ENCODE data around the gene ID3.
"Not testable (repeated sequence)": the region's sequence is repeated elsewhere in the genome, so short reads cannot be mapped to it uniquely, and the experiment has no call there.

ID3 gene

GRCh38 chr1:23546897-23547584 lies 12.3 kb downstream of the ID3 start:
- DNase-seq: no peak

- no peak for DNase-seq
These were observed 13.4 kb downstream of the ID3 start for GRCh38 chr1:23545851-23546250.

- peak; percentile 34 for DNase-seq
These were observed 14.6 kb downstream of the ID3 start for GRCh38 chr1:23544444-23545389.

- DNase-seq: no peak
These were observed 15.4 kb downstream of the ID3 start for GRCh38 chr1:23543707-23544443.

- DNase-seq: not testable (repeated sequence)
These were observed 16.4 kb downstream of the ID3 start for GRCh38 chr1:23542940-23543339.

- DNase-seq: peak; percentile 87
These were observed 19.5 kb downstream of the ID3 start for GRCh38 chr1:23539698-23540266.

- DNase-seq: no peak
These were observed 21.9 kb downstream of the ID3 start for GRCh38 chr1:23537296-23537973.

- no peak for DNase-seq
These were observed 25.9 kb downstream of the ID3 start for GRCh38 chr1:23533246-23534023.

GRCh38 chr1:23531562-23532094 lies 27.7 kb downstream of the ID3 start:
- DNase-seq: no peak

GRCh38 chr1:23530747-23531561 lies 28.3 kb downstream of the ID3 start, which contains the start of gene E2F2:
TSS of gene E2F2 (minus strand) at chr1:23531233. CDS start at chr1:23530793, 440 bp downstream.
- peak; percentile 87 for DNase-seq

- DNase-seq: no peak
These were observed 29.1 kb downstream of the ID3 start for GRCh38 chr1:23530087-23530746.

- no peak for DNase-seq
These were observed 29.9 kb downstream of the ID3 start for GRCh38 chr1:23529146-23530086.

- no peak for DNase-seq
These were observed 30.9 kb downstream of the ID3 start for GRCh38 chr1:23528250-23528978.

- DNase-seq: no peak
These were observed 31.4 kb downstream of the ID3 start for GRCh38 chr1:23527900-23528249.

- DNase-seq: no peak
These were observed 31.9 kb downstream of the ID3 start for GRCh38 chr1:23527366-23527765.

- no peak for DNase-seq
These were observed 32.8 kb downstream of the ID3 start for GRCh38 chr1:23526329-23527041.
